ENCODE data around the gene DPYSL3.

DNA sequence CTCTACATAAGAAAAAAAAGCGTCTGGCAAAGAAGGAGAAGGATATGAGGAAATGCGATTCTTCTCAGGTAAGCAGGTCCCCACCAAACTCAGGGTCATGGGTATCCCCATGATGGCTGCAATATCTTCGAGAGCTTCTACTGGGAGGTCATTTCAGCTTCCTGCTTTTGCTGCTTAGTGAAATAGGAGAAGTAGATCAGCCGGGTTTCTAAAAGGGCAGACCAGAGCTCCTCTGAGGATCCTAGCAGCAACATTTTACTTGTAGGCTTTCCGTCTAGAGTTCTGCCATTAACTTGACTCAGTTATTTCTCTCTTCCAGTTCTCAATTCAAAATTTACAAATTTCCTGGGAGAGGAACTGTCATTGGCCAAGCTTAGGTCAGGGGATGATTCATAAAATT lies 134.7 kb downstream of the DPYSL3 start:
- no peak for TF ChIP-seq GABPA (IDR thresholded peaks at IDR 0.05; ENCODE audit: low read depth)
- TF ChIP-seq POLR2AphosphoS5 (IDR thresholded peaks at IDR 0.05; ENCODE audit: low read depth): no peak
- TF ChIP-seq, protein P1, sequence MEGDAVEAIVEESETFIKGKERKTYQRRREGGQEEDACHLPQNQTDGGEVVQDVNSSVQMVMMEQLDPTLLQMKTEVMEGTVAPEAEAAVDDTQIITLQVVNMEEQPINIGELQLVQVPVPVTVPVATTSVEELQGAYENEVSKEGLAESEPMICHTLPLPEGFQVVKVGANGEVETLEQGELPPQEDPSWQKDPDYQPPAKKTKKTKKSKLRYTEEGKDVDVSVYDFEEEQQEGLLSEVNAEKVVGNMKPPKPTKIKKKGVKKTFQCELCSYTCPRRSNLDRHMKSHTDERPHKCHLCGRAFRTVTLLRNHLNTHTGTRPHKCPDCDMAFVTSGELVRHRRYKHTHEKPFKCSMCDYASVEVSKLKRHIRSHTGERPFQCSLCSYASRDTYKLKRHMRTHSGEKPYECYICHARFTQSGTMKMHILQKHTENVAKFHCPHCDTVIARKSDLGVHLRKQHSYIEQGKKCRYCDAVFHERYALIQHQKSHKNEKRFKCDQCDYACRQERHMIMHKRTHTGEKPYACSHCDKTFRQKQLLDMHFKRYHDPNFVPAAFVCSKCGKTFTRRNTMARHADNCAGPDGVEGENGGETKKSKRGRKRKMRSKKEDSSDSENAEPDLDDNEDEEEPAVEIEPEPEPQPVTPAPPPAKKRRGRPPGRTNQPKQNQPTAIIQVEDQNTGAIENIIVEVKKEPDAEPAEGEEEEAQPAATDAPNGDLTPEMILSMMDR (IDR thresholded peaks at IDR 0.05; ENCODE audit: insufficient read depth, low read length): no peak
- TF ChIP-seq, protein P2, sequence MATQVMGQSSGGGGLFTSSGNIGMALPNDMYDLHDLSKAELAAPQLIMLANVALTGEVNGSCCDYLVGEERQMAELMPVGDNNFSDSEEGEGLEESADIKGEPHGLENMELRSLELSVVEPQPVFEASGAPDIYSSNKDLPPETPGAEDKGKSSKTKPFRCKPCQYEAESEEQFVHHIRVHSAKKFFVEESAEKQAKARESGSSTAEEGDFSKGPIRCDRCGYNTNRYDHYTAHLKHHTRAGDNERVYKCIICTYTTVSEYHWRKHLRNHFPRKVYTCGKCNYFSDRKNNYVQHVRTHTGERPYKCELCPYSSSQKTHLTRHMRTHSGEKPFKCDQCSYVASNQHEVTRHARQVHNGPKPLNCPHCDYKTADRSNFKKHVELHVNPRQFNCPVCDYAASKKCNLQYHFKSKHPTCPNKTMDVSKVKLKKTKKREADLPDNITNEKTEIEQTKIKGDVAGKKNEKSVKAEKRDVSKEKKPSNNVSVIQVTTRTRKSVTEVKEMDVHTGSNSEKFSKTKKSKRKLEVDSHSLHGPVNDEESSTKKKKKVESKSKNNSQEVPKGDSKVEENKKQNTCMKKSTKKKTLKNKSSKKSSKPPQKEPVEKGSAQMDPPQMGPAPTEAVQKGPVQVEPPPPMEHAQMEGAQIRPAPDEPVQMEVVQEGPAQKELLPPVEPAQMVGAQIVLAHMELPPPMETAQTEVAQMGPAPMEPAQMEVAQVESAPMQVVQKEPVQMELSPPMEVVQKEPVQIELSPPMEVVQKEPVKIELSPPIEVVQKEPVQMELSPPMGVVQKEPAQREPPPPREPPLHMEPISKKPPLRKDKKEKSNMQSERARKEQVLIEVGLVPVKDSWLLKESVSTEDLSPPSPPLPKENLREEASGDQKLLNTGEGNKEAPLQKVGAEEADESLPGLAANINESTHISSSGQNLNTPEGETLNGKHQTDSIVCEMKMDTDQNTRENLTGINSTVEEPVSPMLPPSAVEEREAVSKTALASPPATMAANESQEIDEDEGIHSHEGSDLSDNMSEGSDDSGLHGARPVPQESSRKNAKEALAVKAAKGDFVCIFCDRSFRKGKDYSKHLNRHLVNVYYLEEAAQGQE (IDR thresholded peaks at IDR 0.05; ENCODE audit: insufficient replicate concordance, low read depth): no peak
- no peak for TF ChIP-seq SPI1 (IDR thresholded peaks at IDR 0.05; ENCODE audit: borderline replicate concordance, low read depth)
